IPS-20b (cell line): ENCODE measurements around the gene FILIP1L.
"Not testable (repeated sequence)": the region's sequence is repeated elsewhere in the genome, so short reads cannot be mapped to it uniquely, and the experiment has no call there.

Experiments used
- H3K27ac ChIP-seq: one replicate; pipeline ENCODE4 v1.5.1; 2013; ENCODE audit warnings: low read length
- H3K27me3 ChIP-seq: 2 replicates; pipeline ENCODE4 v1.6.1; 2013; ENCODE audit warnings: mild to moderate bottlenecking, low read length, inconsistent platforms; ENCODE audit not compliant: insufficient read depth
- H3K36me3 ChIP-seq: 2 replicates; pipeline ENCODE4 v1.6.1; 2013; ENCODE audit warnings: low read depth, mild to moderate bottlenecking, inconsistent platforms, low read length, moderate library complexity; ENCODE audit not compliant: insufficient read depth
- H3K4me1 ChIP-seq: 2 replicates; pipeline ENCODE4 v1.6.1; 2013; ENCODE audit warnings: mild to moderate bottlenecking, control low read depth, inconsistent platforms, low read length, moderate library complexity; ENCODE audit not compliant: insufficient read depth
- H3K4me3 ChIP-seq: 2 replicates; pipeline ENCODE4 v1.5.1; 2013; ENCODE audit warnings: mild to moderate bottlenecking, low read length, inconsistent platforms
- H3K9ac ChIP-seq: 2 replicates; pipeline ENCODE4 v1.6.1; 2013; ENCODE audit warnings: low read depth, mild to moderate bottlenecking, inconsistent platforms, low read length, moderate library complexity
- H3K9me3 ChIP-seq: 2 replicates; pipeline ENCODE4 v1.6.1; 2013; ENCODE audit warnings: mild to moderate bottlenecking, low read depth, low read length, inconsistent platforms; ENCODE audit not compliant: insufficient read depth

FILIP1L gene

DNA sequence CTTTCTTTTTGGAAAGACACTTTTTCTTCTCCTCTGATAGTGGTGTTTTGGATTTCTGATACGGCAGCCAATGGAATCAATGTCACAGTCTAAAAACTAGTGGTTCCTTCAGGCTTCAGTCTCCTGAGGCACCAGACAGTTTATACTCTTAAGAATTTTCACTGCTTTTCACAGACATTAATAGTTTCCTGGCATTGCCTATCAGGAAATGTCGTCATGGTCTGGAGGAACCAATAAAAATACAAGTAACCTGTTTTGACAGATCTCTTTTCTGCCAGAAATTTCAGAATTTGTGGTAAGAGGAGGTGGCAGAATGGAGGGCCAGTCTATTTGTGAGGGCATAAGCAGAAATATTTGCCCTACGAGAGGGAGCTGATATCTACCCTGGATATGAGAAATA, 44.8 kb downstream of the FILIP1L start:
- H3K9ac ChIP-seq = no peak overlapping the region
- peaks cover 8% of the 10 kb centered on the region; the same call in 1 of the 2 replicates for H3K4me1 ChIP-seq
- H3K36me3 ChIP-seq = no peaks in the 10 kb centered on the region
- no peaks in the 10 kb centered on the region for H3K9me3 ChIP-seq
- H3K27ac ChIP-seq = no peak overlapping the region
- H3K27me3 ChIP-seq = no peaks in the 10 kb centered on the region
- no peak overlapping the region for H3K4me3 ChIP-seq

DNA sequence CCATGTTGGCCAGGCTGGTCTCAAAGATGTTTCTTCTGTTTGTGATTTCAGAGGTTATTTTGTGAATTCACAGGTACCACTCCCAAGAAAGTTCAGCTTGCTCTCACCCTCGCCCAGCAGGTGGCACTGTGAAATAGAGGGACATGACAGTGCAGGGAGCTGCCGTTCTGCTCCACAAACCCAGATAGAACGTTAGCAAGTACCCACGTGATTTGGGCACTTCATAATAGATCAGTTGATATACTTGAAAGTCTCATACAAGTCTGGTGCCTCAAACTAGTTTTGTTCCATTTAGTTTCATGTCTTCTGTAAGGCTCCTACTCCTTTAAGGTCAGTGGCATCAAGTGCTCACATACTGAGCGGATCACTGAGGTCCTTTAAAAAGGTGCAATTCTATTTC, 45.5 kb downstream of the FILIP1L start:
- Histone ChIP-seq H3K9me3 (no peaks in the 10 kb centered on the region), H3K27ac (no peak overlapping the region), H3K4me1 (peaks cover 5% of the 10 kb centered on the region; the same call in 1 of the 2 replicates), H3K9ac (no peak overlapping the region), H3K36me3 (no peaks in the 10 kb centered on the region), H3K4me3 (no peak overlapping the region), H3K27me3 (no peaks in the 10 kb centered on the region)

DNA sequence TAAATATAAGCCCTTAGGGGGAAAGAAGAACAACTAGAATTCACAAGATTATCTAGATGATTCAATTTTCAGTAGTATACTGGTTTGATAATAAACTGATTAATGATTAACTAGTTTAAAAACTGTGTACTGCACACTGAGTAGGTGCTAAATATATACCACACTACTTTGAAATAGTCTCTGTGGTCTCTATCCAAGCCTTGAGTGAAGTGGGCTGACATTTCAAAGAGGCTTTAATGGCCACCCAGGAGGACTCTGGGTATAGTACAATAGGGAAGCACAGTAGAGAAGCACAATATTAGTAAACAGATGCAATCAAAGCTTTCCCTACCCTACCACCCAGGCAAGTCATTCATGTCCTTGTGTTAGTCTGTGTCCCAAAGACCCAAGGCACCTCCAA, 46.7 kb downstream of the FILIP1L start:
- no peak overlapping the region for H3K9ac ChIP-seq
- H3K27ac ChIP-seq = no peak overlapping the region
- no peaks in the 10 kb centered on the region for H3K27me3 ChIP-seq
- H3K9me3 ChIP-seq = no peaks in the 10 kb centered on the region
- no peaks in the 10 kb centered on the region for H3K4me1 ChIP-seq
- no peak overlapping the region for H3K4me3 ChIP-seq
- H3K36me3 ChIP-seq = no peaks in the 10 kb centered on the region

DNA sequence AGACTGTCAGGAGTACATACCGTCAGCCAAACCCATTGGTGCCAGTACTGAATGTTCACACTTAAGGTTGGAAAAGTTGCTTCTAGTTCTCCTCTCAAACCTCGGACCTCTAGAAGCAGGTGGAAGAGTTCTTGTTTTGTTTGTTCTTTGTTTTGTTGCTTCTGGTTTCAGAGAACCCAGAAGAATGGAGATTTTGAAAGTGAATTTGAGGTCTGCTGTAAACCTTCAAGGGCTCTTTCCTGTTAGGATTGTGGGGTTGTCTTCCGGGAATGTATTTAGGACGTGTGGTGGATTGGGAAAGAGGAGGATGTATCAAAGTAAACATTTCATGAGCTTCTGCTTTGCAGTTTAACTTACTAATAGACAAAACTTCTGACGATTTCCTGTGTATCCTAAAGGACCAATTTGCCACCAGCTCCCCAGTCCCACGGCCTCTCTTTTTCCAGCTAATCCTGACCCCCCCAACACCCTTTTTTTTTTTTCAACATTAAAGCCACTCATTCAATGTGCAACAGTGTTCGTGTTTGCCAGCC, 50.3 kb downstream of the FILIP1L start:
- Histone ChIP-seq H3K27me3 (no peaks in the 10 kb centered on the region), H3K27ac (no peak overlapping the region), H3K9ac (no peak overlapping the region), H3K4me1 (no peaks in the 10 kb centered on the region), H3K4me3 (no peak overlapping the region), H3K36me3 (no peaks in the 10 kb centered on the region), H3K9me3 (no peaks in the 10 kb centered on the region)

DNA sequence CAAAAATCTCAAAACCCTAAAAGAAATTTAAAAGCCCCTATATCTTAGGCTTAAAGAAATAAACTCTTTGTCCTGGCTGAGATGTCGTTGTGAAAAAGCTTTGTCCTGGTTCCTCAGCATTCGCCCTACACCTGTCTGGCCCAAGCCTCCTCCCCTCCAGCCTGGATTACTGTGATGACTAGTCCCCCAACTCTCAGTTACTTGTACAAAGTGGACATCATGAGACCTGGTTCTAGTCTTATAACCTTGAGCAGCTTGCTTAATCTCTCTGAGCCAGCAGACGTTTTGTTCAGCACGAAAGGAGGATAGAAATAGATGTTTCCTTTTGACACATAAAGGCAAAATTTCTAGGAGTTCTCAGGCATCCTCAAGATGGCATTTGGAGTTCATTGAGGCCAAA, 51.6 kb downstream of the FILIP1L start:
- Histone ChIP-seq H3K4me3 (no peak overlapping the region), H3K36me3 (no peaks in the 10 kb centered on the region), H3K4me1 (no peaks in the 10 kb centered on the region), H3K27ac (no peak overlapping the region), H3K27me3 (no peaks in the 10 kb centered on the region), H3K9ac (no peak overlapping the region), H3K9me3 (no peaks in the 10 kb centered on the region)

DNA sequence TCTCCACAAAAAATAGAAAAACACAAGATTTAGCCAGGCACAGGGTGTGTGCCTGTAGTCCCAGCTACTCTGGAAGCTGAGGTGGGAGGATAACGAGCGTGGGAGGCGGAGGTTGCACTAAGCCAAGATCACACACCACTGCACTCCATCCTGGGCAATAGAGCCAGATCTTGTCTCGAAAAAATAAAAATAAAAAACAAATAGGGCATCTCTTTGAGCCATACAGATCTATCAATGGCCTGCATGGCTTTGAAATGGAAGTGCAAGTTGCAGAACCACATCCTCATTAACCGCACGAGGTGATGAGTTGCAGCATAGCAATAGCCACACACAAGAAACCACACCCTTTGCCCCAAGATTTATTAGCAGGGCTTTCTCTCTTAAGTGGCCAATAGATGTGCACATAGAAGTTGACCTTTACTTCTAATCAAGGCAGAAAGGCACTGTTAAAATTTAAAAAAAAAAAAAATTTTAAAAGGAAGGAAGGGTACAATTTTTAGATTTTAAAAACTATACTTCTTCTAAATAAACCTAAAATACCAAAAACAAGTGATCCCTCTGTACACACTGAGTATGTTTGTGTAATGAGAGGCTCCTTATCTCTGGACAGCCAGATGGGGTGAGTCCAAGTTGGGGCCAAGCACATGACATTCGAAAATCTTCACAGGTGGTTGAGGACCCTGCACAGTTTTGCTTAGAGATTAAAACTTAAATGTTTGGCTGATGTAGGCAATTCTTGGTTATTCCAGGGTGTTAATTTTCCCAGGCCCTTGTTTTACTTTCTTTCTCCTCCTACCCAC, 53.4 kb downstream of the FILIP1L start:
- Histone ChIP-seq H3K4me3 (no peak overlapping the region), H3K9me3 (no peaks in the 10 kb centered on the region), H3K9ac (no peak overlapping the region), H3K4me1 (no peaks in the 10 kb centered on the region), H3K36me3 (no peaks in the 10 kb centered on the region), H3K27me3 (no peaks in the 10 kb centered on the region), H3K27ac (no peak overlapping the region)

DNA sequence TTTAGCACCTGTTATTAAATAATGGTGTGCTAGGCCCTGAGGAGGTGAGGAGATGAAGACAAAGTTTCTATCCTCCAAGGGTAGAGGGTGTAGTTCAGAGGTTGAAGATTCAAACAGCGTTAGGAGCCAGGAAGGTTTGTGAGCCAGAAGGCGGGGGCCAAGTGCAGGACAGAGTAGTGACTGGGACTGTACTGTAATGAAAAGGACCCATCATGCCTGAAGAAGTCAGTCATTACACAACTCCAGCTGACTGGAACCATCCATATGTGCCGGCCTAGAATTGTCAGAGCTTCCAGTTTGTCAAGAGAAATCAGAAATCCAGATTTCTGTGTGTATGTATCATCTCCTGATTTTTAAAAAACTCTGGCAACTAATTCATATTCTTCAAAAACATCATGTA, 54.8 kb downstream of the FILIP1L start:
- Histone ChIP-seq H3K9me3 (no peaks in the 10 kb centered on the region), H3K27ac (no peak overlapping the region), H3K9ac (no peak overlapping the region), H3K27me3 (no peaks in the 10 kb centered on the region), H3K4me3 (no peak overlapping the region), H3K4me1 (no peaks in the 10 kb centered on the region; the same call in 1 of the 2 replicates), H3K36me3 (no peaks in the 10 kb centered on the region)

DNA sequence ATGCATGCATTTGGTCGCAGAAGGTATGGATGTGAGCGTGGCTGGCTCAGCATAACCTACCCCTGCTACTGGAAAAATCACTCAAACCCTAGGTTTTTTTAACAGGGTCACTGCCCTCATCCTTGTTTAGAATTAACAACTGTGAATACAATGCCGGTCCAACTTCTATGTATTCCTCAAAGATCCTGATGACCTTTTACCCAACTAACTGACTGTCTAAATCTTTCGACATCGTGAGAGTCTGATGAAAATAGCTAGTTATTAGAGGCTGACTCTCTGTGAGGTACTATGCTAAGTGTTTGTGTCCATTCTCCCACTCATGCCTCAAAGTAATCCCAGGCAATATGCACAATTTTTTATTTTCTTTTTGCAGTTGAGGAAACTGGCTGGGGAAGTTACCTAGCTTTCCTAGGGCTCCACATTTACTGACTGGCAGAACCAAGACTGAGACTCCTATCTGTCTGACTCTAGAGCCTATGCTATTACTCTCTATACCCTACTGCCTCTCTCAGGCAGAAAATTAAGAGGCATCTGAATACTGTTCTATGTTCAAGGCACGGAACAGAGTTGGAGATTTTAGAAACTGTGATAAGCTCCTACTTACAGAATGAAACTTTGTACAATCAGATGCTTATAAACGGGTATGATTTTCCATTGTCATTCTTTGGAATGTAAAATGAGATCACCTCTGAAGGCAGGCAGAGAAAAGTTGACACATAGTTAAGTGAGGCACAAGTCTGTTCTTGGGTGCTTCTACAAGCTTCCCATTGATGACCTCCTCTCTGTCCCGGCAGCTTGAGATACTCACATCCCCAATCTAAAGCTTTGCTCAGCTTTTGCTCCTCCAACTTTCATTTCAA, 56.4 kb downstream of the FILIP1L start:
- H3K9me3 ChIP-seq = no peaks in the 10 kb centered on the region
- peaks cover 6% of the 10 kb centered on the region; the same call in 1 of the 2 replicates for H3K4me1 ChIP-seq
- H3K27me3 ChIP-seq = no peaks in the 10 kb centered on the region
- H3K27ac ChIP-seq = no peak overlapping the region
- no peak overlapping the region for H3K4me3 ChIP-seq
- H3K9ac ChIP-seq = no peak overlapping the region
- no peaks in the 10 kb centered on the region for H3K36me3 ChIP-seq

DNA sequence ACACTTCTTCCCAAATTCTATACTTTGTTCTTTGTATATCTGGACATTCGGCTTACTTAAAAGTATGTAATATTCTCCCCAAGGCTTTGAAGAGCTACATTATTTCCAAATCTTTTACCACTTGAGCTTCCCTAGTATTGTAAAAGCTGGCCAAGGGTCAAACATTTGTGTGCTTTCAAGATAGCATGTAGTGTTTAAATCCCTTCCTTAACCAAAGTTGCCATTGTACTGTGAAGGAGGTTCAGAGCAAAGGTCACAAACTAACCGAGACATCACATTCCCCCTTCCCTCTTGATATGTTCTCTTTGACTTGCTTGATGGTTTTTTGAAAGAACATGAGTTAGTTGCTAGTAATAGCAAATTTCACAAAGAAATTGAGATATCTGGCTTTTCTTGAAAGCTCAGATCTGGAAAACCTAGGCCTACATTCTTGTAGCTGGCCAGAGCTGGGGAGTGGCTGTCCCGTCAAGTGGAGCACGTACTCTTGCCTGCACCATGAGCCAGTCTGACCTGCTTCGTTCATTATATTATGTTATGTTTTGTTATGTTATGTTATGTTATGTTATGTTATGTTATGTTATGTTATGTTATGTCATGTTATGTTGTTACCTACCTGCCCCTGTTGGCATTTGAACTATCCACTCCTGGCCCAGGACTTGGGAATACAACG, 60.2 kb downstream of the FILIP1L start:
- Histone ChIP-seq H3K36me3 (no peaks in the 10 kb centered on the region), H3K9me3 (no peaks in the 10 kb centered on the region), H3K27me3 (no peaks in the 10 kb centered on the region), H3K9ac (no peak overlapping the region), H3K27ac (no peak overlapping the region), H3K4me1 (peaks cover 6% of the 10 kb centered on the region; the same call in 1 of the 2 replicates), H3K4me3 (no peak overlapping the region)

DNA sequence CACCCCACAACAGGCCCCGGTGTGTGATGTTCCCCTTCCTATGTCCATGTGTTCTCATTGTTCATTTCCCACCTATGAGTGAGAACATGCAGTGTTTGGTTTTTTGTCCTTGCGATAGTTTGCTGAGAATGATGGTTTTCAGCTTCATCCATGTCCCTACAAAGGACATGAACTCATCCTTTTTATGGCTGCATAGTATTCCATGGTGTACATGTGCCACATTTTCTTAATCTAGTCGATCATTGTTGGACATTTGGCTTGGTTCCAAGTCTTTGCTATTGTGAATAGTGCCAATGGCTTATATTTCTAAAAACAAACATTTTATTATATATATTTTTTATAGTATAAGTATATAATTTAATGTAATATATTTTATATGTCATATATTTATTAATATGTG, 62.8 kb downstream of the FILIP1L start:
- H3K9me3 ChIP-seq, H3K4me3 ChIP-seq, H3K9ac ChIP-seq, H3K27ac ChIP-seq, H3K36me3 ChIP-seq, H3K27me3 ChIP-seq: not testable (repeated sequence)
- peaks cover 13% of the 10 kb centered on the region for H3K4me1 ChIP-seq

DNA sequence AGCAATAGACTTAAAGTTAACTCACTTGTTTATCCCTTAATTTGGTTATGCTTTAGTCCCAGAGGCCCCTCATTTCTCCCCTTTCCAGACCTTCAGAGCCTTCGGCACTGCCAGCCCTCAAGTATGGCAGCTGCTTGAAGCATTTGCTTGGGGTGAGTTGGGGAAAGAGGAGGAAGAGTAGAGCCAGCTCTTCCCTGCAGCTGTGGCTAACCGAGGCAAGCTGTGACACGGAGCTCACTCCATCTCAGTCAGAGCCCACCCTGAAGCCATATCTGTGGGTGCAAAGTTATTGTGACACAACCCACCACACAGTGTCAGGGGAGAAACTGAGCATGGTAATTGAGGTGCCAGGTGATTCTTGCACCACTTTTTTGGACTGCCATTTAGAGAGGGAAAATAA, 66.1 kb downstream of the FILIP1L start:
- Histone ChIP-seq H3K27me3 (no peaks in the 10 kb centered on the region), H3K9ac (no peak overlapping the region), H3K27ac (no peak overlapping the region), H3K4me1 (peaks cover 9% of the 10 kb centered on the region), H3K9me3 (no peaks in the 10 kb centered on the region), H3K4me3 (no peak overlapping the region), H3K36me3 (no peaks in the 10 kb centered on the region)
